HG03354 (cell line): ENCODE results near the gene KRTAP19-8.

Source experiments
- ATAC-seq: cut with Tn5 transposase; IDR thresholded peaks from one replicate; pipeline ENCODE4 v1.9.1; 2021; ENCODE audit warnings: mild to moderate bottlenecking; ENCODE audit not compliant: unreplicated experiment, poor library complexity, severe bottlenecking

KRTAP19-8 gene, protein sequence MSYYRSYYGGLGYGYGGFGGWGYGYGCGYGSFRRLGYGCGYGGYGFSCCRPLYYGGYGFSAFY

DNA sequence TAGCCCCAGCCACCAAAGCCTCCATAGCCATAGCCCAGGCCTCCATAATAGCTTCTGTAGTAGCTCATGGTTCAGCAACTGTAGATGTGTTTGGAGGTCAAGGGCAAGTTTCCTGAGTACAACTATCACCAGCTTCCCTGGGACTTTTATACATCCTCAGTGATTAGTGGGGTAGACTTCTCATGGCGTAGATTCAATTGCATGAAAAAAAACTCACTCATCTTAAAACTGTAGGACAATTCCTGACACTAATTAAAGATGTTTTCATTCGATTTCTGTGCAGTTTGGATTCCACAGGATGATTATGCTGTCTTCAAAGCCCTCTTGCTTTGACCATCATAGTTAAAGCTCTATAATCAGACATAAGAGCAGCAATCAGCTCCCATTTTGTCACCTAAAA, at the start of gene KRTAP19-8:
KRTAP19-8 (minus strand) TSS at position 101 of the 400 bp plus-strand sequence; CDS start at position 68, 33 bp downstream.
- no peak for ATAC-seq

DNA sequence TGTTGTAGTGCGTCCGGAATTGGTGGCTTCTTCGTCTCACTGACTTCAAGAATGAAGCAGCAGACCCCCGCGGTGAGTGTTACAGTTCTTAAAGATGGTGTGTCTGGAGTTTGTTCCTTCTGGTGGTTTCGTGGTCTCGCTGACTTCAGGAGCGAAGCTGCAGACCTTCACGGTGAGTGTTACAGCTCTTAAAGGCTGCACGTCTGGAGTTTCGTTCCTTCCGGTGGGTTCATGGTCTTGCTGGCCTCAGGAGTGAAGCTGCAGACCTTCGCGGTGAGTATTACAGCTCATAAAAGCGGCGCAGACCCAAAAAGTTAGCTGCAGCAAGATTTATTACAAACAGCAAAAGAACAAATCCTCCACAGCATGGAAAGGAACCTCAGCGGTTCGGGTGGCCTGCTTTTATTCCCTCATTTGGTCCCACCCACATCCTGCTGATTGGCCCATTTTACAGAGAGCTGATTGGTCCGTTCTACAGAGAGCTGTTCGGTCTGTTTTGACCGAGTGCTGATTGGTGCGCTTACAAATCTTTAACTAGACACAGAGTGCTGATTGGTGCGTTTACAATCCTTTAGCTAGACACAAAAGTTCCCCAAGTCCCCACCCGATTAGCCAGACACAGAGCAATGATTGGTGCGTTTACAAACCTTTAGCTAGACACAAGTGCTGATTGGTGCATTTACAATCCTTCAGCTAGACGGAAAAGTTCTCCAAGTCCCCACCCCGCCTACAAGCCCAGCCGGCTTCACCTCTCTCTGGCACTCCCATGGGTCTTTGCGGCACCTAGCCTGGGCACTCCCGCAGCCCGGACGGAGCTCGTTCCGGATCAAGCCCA, 49.6 kb upstream of the KRTAP19-8 start:
- ATAC-seq = no peak

DNA sequence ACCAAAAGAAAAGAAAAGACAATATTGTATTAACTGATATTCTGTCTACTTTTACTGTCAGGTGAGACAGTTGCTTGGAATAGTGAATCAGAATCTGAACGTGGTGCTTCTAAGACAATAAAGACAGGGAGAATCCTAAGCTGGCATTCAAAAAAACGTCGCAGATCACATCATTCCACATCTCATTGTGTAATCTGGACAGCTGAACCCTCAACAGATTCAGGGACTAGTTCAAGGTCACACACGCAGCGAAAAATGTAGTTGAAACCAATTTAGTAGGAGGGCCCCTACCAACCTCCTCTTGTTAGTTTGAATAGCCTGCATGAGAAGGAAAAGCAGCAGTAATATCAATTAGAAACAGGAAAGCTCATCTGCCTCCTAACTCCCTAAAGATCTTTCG, 46.4 kb upstream of the KRTAP19-8 start:
- ATAC-seq = no peak

DNA sequence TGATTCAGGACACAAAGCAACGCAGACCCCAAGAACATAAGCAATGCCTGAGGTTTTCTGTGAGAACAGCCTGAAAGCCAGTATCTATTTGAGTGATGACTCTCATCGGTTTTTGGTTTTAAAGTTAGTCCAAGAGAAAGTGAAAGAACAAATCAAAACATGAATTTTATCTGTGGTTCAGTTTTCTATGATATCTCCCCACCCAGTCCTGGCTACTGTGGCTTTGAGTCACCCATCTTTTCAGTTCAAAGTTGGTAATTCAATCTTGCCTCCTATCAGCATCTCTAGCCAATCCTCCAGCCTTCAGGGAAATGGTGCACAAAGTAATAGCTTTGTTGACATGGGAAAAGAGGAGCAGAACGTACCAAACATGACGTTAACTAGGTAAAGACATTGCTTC, 40.5 kb upstream of the KRTAP19-8 start:
- ATAC-seq = peak; percentile 57

DNA sequence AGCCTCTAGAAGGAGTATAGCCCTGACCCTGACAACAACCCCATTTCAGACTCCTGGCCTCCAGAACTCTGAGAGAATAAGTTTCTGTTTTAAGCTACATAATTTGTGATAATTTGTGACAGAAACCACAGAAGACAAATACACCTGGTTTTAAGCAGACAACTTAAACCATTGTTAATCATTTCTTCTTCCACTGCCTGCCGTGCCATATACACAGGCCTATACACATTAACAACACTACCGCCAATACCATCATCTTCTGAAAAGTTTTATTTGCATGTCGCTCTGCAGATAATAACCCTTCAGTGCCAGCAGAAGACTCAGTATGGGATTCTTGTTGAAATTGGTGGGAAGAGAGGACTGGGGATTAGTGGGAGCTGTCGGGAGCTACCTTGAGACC, 39.9 kb upstream of the KRTAP19-8 start:
- peak; percentile 63 for ATAC-seq

DNA sequence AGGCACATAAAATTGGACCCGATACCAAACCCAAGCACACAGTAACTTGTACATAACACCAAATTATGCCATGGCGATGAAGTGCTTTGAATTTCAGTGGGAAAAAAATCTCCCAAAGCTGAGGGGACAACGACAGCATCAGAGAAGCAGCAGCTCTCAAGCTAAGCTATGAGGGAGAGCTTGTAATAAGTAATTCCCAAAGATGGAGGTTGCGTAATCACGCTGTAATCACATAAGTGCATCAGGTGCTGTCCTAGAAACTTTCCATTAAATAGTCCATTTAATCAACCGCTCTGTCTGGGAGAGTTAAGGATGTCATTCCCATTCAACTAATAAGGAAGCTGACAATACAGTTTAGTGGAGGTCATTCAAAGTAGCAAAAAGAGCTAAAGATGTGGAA, 37.6 kb upstream of the KRTAP19-8 start:
- no peak for ATAC-seq

DNA sequence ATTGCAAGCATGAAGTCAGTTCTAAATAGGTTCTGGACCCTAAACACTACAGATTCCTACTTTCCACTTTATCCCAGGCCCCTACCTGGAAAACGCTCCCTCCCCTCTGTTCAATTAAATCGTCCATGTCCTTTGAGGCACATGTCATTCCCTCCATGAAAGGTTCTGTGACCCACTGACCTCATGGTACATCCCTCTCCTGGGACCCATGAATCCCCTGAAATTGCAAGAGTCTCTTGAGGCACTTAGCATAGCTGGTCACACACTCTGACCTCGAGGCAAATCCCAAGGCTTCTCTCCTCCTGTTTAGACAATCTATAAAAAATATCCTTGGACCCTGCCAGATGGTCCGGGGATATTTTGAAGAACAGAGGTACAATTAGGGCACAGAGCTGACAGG, 34.3 kb upstream of the KRTAP19-8 start:
- no peak for ATAC-seq

DNA sequence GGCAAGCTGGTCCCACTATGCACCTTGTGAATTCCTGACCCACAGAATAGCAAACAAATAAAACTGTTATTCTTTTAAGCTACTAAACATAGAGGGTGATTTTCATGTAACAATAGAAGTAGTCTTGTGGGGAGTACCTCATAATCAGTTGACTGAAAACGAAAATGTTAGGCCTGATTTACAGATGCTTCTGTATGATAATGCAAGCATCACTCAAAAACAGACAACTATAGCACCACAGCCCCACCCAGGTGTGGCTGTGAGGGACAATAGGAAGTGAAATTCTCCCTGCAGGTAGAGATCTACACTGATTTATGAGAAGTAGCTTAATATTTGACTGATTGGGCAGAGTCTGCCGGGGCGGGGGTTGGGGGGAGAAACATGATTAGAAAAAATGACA, 26.5 kb upstream of the KRTAP19-8 start:
- ATAC-seq = peak; percentile 59

DNA sequence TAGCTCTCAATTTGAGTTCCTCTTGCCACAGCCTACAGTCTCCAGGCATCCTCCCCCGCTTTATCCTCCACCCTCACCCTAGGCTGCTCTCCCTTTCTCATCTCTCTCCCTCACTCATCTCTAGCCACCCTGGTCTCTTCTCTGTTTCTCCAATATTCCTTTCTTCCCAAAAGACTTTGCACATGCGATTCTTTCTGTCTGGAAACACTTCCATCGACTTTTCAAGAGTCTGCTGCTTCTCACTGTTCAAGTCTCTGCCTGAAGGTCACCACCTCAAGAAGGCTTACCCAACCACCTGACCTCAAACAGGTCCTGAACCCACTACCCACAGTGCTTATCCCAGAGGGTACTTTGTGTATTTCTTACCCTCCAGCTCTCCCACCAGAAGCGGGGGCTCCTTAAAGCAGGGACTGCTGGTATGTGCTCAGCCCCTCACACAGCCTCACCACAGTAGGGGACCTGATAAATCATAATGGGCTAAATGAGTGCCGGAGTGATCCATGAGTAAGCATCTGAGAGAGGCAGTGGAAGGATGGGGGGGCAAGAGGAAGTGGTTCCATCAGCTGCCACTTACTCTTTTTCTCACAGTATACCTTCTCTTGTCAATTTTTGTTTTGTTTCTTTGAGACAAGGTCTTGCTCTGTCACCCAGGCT, 14.3 kb upstream of the KRTAP19-8 start:
- no peak for ATAC-seq

DNA sequence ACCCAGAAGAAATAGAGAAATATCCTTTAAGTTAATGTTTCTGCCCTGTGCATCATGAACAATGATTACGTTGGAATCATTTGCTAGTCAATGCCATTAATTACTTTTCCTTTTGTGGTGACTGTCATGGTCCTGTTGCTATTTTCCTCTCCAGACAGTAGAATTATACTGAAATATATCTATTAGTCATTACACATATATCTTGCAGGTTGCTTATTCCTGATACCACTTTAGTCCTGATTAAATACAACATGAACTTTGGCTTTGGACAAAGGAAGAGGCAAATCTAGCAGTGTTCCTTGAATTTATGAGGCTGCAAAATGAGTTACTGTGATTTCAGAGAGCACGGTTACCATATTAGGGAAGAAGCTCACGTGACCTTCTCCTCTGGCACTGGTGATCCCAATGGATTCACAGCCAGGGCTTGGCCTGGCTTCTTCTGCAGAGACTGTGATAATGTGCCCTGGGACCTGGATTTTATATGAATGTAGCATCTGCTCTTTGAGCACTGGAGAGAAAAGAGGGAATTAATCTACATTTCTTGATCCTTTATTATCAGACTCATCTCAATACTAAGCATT, 12.4 kb upstream of the KRTAP19-8 start:
- ATAC-seq = no peak

DNA sequence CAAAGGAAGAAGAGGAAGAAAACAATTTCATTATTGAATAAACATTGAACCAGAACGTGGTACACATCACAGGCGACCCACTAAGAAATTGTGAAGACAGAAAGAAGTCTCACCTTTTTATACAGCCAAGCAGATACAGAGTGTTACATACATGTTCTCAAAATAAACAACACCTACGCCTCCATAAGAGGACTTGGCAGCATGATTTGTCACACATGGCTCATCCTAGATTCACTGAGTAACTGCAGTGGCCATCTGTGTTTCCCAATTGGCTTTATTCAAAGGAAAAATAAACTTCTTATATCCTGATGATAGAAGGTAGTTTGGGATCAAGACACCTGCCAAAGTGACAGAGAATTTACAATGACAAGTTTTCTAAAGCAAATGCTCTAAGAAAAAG, 7.6 kb upstream of the KRTAP19-8 start:
- no peak for ATAC-seq

DNA sequence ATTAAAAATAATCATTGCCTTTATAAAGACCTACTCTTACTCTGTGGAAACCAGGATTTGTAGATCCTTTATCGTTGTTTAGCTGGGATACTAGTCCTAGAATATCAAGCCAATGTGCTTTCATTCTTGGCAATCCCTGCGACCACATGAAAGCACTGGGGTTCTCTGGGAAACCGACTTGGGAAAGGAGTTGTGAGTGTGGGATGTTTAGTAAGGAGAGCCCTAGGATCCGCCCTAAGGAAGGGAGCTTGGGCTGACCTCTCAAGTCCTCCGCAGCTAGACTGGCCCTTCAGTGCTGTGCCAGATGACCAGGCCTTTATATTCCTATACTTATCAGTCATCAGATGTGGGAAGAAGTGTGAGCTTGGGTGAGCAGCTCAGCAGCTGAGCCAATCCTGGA, 5.2 kb upstream of the KRTAP19-8 start:
- ATAC-seq = no peak

DNA sequence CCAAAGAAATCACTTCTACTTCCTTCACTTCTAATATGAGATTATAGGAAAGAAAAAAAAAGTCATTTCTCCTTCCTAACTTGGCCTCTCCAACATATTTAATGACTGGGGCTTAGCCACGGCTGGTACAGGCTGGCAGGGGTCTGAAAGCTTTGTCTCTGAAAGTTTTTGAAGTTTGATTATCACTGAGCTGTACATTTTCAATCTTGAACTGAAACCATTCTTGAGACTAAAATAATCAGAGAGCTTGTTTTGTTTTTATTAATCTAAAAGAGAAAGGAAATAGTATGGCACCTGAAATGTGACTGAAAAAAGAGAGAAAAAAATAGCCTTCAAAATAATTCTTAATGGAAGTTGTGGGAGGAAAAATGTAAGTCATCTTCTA, 3.8 kb upstream of the KRTAP19-8 start:
- no peak for ATAC-seq

DNA sequence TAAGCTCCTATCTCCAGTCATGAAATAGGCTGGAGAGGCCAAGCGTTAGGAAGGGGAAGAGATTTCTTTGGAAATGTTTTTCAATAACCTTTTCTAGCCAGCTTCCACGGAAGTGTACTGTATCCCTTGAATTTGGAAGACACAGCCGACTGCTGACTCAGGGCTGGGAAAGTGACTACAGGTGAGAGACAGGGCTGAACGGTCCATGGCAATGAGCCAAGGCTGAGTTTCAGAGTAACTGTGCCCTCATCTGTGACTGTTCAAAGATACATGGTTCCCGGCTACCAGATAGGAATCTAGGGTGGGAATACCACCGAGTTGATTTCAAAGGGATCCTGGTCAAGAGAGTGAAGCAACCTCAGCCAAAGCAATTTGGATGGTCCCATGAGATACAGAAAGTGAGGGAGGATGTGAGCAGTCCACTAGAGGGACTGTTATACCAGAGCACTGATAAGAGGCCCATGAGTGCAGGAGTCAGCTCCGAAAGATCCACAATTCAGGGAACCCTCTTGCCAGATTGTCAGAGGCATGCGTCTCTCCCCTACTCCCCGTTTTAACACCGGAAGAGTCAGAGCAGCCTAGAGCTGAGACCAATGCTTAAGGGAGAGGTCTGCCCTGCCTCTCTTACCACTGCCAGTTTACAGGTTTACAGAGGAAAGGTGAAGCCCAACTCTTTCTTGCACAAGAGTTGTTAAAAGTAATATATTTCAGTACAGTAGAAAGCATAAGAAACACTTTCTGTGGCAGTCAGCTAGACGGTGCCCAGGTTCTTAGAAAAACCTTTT, 3.2 kb upstream of the KRTAP19-8 start:
- ATAC-seq = no peak

DNA sequence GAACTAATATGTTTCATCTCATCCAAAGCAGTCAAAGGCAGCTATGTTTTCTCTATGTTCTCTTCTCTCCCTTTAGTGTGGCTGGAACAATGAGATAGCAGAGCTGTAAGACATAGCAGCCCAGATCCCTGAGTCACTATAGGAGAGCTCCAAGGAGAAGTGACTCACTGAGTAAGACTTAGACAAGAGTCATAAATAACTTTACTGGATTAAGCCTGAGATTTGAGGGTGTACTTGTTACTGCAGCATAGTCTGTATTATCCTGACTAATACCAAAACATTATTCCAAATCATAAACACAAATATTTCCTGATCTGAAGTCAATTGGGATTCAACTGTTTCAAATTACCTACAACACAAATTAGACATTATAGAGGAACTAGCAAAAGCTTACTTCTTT, 3.9 kb downstream of the KRTAP19-8 start:
- no peak for ATAC-seq

DNA sequence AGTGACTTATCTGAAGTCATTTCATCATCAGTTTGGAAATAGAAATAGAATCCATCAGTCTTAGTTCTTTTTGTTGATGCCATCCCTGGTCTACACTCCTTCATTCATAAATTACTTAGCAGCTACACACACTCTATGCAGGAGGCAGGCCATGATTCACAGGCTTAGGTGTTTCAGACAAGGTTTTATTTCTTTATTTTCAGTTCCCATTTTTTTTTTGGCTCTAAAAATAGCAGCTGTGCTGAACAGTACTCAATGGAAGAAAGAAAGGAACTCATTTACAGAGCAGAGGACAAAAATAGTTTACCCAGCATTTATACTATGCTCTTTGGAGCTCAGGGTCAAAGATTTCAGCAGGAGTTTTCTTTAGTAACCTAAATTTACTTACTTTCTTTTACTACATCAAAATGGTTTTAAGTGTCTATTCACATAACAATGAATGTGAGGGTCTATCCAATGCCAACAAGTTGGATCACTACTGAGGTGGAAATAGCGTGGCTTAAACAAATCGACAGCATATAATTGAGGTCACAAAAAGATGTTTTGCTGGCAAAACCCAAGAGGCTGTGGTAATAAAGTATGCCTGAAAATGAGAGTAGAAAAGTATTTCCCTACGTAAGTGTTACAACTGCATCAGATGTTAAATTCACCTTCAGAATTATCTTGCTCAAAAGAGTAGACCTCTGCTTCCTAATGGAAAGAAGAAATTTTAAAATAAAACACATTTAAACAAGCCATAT, 7.7 kb downstream of the KRTAP19-8 start:
- ATAC-seq = peak; percentile 93

DNA sequence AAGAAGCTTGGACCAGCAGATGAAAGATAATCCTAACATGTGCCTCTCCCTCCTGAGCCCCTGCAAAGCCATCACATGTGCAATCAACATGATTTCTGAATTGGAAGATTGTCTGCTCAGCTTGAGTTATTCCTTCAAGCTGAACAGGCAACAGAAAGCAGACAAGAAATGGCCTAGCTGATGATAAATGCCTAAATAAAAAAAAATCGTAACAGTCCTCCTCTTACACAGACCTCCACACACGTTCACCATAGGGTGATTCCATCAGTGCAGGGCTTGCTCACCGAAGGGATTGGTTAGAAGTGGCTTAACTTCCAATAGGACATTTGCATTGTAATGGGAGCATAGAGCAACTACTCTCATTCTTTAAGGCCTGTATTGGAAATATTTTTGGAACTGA, 14.6 kb downstream of the KRTAP19-8 start:
- ATAC-seq = no peak

DNA sequence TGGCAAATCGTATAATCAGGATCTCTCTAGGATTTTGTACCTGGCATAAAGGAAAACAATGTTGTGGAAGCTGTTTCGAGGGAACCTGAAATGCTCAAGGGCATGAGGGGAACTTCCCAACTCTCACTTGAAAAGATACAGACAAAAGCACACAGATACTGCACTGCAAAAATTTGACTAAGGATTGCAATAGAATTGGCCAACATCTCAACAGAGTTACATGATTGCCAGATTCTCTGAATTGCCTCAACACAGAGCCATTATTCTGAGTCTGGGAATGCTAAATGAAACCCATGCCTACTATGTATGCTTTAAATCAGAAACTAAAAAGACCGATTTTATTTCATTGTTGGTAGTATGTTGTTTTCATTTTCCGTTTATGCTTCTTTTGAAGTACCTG, 16.0 kb downstream of the KRTAP19-8 start:
- ATAC-seq = no peak

DNA sequence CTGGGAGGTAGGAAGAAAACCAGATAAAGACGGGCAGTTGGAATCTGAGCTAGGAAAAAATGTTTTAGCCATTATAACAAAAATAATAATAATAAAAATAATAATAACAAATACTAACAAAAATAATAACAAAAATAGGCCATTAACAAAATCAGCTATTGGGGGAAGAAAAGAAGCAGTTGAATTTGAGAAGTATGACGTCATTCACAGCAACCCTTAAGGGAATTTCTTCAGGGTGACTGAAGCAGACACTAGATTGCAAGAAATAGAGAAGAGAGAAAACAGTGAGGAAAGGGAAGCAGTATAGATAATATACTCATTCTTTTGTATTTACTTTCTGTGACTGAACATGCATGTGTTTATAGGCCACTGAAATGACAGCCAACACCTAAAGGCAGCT, 20.0 kb downstream of the KRTAP19-8 start:
- no peak for ATAC-seq

DNA sequence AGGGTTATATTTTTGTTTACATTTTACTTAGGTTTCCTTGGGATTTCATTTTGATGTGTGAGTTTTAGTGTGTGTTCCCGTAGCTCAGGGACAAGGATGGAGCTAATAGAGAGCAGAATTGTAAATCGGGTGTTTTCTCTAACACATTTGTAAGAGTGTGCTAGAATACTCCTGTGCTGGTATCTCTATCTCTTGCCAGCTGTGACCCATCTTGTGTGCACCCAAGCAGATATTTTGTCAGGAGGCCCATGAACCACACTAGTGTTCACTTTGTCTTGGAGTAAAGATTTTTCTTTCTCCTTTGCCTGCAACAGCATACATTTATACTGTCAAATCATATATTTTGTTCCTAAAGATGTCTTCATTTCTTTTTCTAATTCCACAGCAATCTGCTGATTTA, 23.4 kb downstream of the KRTAP19-8 start:
- ATAC-seq = no peak
